Medulla oblongata (tissue), 1 donor: ENCODE measurements around the gene FSTL3.
"Not testable (repeated sequence)": the region's sequence is repeated elsewhere in the genome, so short reads cannot be mapped to it uniquely, and the experiment has no call there.

Source experiments
- DNase-seq: peaks from one replicate; pipeline ENCODE4 v3.0.0-alpha.2; 2015; ENCODE audit errors: extremely low spot score

The FSTL3 gene

DNA sequence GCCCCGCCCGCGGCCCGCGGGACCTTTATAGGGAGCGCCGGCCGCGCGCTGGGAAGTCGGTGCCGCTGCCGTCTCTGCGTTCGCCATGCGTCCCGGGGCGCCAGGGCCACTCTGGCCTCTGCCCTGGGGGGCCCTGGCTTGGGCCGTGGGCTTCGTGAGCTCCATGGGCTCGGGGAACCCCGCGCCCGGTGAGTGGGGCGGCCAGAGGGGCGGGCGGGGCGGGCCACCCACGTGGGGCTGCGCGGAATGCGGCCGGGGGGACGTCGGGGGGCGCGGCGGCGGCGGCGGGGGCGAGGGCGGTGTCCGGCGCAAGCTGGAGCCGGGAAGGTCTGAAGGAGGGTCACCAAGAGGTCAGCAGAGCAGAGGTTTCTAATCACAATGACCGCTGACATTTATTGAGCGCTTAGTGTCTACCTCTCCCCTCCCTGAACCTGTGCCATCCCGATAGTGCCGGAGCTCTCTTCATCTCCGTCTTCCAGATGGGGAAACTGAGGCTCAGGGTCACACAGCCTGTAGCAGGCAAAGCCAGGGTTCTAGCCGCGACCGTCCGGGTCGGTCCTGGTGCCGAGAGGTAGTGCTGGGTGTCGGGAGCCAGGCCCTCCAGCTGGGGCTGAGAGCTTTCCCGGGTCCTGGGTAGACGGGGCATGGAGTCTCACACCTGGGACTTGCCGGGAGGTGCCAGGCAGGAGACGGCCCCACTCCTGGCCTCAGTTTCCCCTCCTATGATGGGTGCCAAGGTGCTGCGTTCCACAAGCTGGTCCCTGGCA lies at the start of gene FSTL3:
TSS of gene FSTL3 (plus strand) at position 54 of the 767 bp plus-strand sequence. CDS start at position 86, 32 bp downstream.
- no peak for DNase-seq

DNA sequence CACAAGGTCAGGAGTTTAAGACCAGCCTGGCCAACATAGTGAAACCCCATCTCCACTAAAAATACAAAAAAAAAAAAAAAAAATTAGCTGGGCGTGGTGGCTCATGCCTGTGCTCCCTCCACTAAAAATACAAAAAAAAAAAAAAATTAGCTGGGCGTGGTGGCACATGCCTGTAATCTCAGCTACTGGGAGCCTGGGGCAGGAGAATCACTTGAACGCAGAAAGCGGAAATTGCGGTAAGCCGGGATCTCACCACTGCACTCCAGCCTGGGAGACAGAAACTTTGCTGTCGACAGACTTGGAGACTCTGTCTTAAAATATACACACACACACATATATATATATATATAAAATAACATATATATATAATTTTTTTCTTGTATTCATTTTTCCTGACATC lies 49.6 kb upstream of the FSTL3 start:
- not testable (repeated sequence) for DNase-seq

DNA sequence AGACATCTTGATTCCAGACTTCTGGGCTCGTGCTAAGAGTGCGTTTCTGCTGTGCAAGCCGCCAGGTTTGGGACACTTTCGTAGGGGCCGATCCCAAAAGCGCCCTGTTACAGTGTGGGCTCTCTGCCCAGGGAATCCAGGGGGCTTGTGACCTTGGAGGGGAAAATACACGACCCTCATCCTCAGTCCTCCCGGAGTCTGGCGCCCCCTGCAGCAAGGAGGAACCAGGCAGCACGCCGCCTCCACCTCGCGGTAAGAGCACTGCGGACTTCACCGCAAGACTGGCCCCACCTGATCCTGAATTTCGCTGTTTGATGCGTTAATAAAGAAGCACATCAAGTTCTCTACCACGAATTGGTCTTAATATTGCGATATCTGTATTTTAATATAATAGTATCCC lies 48.0 kb upstream of the FSTL3 start:
- no peak for DNase-seq

DNA sequence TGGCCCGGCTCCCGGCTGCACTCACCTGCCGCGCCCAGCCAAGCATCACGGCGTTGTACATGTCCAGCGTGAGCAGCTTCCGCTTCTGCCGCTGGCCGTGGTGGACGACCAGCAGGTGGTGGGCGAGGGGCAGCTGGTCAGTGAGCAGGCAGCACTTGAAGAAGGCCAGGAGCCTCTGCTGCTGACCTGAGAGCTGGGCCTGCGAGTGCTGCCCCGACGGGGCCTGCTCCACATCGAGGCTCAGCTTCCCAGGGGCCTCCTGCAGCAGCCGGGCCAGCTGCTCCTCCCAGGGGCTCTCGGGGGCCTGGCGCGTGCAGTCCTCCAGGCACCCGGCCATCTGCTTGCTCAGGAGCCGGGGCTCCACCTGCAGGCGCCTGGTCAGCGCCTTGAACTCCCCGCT lies 46.7 kb upstream of the FSTL3 start:
- DNase-seq = not testable (repeated sequence)

DNA sequence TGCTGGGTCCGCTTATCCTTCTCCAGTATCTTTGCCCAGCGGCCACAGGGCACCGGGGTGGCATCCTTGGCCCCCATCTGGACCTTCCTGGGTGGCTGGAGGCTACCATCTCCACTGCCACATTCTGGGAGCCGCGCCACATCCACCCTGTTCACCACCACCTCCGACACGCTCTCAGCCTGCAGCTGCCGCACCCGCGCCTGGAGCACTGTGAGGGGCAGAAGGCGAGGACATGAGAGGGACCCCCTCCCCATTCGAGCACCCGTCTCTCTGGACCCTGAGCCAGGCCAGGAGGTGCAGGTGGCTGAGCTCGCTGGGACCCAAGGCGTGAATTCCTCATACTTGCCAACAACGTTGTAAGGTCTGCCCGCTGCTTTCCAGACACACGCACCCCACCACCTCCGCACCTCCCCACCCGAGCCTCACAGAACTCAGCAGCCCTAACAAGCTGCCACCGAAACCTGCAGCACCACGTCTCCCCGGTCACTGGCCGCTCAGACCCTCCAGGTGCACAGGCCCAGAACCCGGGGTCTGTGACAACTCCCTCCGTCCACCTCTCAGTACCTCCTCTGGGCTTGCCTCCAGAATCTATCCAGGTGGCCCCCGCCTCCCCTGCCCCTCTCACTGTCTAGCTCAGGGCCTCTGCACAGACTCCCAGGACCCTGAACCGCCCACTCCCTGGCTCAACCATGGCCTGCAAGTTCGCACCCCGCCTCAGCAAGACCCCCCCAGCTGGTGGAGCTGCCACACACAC lies 46.1 kb upstream of the FSTL3 start:
- no peak for DNase-seq

DNA sequence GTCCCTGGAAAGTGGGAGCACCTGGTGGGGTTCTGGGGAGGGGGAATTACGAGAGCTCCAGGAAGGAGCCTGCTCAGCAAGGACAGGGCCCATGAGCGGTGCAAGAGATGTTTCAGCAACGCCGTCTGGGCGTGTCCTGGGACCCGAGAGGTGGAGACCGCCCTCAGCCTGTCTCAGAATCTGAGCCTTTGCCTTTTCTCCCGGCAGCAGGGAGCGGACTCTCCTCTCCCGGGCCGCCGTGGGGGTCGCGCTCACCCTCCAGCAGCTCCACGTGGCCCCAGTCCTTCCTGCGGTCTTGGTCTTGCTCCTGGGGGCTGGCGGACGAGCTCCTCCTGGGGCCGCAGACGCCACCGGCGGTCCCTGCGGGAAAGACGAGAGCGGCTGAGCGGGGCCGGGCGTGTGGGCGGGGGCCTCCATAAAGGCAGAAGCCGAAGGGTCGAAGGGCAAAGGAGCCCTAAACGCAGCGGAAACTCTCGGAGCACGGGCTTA lies 43.6 kb upstream of the FSTL3 start:
- no peak for DNase-seq

DNA sequence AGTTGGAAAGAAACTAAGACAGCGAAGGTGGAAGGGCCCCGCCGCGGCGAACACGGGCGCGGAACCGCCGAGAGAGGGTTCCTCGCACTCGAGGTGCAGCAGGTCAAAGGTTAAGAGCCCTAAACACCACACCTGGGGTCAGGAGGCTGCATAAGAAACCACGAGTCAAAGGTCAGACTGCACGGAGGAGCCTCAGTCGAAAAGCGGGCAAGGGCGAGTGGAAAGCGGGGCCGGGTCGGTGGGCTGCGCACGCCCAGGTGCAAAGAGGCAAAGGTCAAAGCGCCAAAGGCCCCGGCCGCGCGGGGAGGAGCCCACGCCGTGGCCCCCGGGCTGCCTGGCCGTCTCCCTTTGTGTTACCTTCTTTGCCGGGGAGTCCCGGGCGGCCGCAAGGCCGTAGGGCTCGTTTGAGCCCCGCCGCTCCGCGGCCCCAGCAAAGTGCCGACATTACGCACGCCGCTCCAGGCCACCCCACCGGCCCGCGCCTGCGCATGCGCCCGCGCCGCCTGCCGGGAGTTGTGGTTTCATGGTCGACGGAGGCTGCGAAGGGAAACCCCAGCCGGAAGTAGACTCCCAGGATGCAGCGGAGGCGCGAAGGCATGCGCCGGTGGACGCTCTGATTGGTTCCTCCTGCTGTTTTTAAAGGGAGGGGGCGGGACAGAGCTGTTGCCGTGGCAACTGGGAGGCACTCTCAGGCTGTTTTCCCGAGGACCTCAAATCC lies 43.0 kb upstream of the FSTL3 start, which contains the start of gene POLRMT:
TSS of gene POLRMT (minus strand) at position 470 of the 718 bp plus-strand sequence. CDS start at position 445, 25 bp downstream.
- DNase-seq = peak; percentile 99

DNA sequence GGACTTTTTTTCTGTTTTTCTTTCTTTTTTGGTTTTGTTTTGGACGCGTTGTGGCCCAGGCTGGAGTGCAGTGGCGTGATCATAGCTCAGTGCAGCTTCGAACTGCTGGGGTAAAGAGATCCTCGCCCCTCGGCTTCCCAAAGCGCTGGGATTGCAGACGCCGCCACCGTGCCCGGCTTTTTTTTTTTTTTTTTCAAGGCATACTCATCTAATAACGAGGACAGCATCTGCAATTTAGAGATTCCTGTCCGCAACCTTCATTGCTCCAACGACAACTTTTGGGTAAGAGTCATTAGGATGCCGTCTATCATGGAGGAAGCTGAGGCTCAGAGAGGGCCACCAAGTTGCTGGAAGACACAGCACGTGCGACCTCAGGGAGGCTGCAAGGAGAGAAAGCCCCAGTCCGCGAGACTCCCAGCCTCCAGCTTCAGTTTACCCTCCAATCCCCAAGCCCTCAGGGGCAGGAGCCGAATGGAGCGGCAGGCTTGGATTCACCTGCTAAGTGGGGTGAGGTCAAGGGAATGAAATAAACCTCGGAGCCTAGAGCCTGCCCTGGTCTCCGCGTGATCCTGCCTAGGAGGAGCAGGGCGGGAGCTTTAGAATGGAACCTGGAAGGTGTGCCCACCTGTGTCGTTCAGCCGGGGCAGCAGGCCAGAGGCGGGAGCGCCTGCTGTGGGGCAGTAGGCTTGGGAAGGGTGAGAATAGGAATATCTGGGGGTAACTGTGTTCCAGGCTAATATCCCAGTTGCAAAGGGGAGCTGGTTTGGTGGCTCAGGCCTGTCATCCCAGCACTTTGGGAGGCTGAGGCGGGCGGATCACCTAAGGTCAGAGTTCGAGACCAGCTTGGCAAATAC lies 42.2 kb upstream of the FSTL3 start:
- DNase-seq = no peak

DNA sequence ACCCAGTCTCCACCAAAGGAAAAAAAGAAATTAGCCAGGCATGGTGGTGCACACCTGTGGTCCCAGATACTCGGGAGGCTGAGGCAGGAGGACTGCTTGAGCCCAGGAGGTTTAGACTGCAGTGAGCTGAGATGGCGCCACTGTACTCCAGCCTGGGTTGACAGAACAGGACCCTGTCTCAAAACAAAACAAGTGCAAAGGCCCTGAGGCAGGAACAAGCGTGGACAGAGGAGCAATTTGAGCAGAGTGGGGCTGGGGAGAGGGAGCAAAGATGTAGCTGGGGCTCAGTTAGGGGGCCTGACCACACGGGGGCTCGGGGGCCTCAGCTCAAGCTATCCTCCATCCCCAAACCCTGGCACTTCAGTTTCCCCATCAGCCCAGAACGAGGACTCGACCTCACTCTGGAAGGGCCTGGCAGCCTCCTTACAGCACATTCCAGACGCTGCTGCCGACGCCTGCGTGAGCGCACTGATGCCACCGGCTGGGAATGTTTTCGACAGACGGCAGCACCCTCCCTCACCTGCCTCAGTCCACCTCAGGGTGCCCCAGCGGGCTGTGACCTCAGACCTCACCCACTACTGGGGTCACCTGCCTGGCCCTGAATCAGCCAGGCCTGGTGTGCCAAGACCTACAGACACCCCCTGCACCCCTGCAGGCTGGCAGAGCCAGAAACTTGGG lies 41.1 kb upstream of the FSTL3 start:
- no peak for DNase-seq

DNA sequence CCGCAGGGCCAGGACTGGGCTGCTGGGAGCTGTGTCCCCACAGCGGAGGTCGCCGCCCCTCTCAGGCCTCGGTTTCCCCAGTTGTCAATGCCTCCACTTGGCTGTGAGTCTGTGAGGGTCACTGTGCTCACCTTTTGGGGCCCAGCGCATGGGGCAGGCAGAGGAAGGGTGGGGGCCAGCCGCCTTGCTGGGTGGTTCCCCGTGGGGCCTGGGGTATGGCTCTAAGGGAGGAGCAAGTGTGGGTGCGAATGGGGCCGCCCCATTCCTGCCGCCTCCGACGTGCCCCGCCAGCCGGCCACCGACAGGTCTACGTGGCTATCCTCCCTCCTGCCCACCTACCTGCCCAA lies 37.3 kb upstream of the FSTL3 start:
- no peak for DNase-seq

DNA sequence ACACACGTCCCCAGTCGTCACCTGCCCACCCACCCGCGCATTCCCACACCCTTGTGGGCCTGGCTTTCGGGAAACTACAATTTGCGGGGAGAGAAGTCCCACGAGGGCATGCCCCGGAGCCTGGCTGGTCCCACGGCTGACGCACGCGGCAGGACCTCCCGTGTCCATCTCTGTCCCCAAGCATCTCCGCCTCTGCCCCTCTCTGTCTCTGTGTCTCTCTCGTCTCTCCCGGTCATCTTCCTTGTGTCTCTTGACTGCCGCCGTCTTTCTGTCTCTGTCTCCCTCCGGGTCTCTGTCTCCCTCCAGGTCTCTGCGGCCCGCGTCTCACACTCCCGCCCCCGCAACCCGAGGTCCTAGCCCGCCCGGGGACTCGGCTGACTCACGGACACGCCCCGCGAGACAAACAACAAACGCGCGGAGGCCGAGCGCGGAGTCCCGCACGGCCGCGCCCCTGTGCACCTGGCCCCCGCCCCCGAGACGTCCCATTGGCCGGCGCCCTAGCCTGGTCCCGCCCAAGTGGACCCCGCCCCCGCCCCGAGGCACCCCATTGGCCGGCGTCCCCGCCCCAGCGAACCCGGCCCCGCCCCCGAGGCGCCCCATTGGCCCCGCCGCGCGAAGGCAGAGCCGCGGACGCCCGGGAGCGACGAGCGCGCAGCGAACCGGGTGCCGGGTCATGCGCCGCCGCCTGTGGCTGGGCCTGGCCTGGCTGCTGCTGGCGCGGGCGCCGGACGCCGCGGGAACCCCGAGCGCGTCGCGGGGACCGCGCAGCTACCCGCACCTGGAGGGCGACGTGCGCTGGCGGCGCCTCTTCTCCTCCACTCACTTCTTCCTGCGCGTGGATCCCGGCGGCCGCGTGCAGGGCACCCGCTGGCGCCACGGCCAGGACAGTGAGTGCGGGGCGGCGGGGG lies 36.7 kb upstream of the FSTL3 start, which contains the start of gene FGF22:
TSS of gene FGF22 (plus strand) at position 627 of the 908 bp plus-strand sequence. CDS start at position 674, 47 bp downstream.
- peak; percentile 89 for DNase-seq

DNA sequence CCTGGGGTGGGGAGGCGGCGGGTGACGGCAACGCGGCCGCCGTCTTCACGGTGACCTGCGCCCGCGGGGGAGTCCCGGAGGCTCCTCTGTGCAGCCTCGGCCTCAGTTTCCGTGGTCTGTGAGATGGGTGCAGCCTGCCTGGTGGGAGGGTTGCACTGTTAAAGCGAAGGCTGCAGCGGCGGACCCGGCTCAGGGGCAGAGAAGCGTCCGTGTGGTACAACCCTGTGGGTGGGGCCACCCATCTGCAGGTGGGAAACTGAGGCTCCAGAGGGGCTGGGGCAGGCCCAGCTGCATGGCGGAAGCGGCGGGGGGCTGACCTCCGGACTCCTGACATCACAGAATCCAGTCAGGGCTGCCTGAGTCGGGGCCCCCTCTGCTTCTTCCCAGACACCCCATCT lies 36.0 kb upstream of the FSTL3 start:
- no peak for DNase-seq

DNA sequence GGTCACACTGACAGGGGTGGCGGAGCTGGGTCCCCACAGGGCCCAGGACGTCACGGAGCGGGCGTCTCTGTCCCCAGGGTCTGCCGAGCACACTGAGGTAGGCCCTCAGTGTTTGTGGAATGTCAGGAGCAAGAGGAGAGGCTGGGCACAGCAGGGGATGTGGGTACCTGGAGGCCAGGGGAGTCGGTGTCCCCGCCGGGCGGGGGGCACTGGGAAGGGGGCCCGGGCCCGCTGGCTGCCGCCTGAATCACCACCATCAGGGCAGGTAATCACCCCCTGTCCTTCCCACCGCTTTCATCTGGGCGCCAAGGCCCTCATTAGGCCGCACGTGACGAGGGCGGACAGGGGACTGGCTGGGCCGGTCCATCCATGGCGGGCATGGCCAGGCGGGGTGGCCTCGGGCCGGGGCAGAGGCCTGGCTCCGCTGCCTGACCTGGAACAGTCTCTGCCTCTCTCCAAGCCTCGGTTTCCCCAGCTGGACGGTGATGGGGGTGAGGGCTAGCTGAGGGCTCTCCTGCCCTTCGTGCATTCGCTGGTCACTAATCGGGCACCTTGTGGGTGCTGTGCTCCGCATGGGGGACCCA lies 35.5 kb upstream of the FSTL3 start:
- DNase-seq = no peak

DNA sequence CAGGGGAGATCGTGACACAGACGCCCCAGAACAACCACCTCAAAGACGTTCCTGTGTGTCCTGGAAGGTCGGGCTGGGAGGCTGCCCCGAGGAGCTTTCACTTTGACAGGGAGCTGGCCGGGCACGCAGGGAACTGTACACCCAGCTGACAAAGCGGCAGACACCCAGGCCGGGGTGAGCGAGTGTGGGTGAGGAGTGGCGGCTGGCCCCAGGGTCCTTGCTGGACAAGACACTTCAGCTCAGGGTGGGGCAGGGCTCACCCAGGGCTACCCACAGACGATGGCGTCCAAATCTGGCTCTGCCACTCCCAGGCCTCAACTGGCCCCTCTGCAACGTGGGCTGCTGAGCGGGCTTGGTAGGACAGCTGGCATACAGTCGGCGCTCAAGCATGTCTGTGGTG lies 34.5 kb upstream of the FSTL3 start:
- DNase-seq = no peak

DNA sequence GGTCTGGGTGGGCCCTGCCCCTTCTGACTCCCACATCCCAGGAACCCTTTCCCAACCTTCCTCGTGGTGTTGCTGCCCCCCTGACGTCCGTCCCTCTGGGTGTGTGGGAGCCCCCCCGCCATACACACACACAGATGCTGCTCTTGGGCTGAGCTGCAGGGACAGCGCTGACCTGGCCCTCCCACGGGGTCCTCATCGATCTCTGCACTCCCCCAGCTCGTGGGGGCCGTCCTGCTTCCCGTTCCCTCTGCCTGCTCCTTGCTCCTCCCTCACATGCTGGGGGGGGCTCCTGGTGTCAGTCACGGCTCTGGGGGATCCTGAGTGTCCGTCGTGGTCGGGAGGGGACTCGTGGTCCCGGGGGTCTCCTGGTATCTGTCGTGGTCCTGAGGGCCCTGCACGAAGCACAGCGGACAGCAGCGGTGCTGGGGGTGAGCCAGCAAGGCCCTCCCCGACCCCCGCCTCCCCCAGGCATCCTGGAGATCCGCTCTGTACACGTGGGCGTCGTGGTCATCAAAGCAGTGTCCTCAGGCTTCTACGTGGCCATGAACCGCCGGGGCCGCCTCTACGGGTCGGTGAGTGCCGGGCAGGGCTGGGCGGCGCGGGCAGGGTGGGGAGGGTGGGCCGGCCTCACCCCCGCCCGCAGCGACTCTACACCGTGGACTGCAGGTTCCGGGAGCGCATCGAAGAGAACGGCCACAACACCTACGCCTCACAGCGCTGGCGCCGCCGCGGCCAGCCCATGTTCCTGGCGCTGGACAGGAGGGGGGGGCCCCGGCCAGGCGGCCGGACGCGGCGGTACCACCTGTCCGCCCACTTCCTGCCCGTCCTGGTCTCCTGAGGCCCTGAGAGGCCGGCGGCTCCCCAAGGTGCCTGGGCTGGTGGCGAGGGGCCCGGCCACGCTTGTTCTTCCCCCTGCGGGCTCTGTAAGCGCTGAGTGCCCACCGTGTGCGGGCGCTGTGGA lies 33.1 kb upstream of the FSTL3 start:
- no peak for DNase-seq

DNA sequence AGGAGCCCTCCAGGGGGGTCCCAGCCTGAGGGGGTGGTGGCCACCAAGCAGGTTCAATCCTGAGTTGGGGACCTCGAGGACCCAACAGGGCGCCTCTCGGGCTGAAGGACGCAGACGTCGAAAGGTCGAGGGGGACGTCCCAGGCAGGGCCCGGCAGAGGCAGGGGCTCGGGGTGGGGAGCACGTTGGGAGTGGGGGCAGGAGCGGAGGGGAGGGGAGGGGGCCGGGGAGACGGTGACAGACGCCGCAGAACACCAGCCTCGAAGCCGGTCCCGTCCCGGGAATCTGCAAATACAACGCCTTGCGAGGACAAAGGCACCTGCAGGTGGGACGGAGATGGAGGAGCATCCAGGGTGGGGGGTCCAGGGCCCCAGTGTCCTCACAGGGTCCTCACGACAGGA lies 32.5 kb upstream of the FSTL3 start:
- no peak for DNase-seq

DNA sequence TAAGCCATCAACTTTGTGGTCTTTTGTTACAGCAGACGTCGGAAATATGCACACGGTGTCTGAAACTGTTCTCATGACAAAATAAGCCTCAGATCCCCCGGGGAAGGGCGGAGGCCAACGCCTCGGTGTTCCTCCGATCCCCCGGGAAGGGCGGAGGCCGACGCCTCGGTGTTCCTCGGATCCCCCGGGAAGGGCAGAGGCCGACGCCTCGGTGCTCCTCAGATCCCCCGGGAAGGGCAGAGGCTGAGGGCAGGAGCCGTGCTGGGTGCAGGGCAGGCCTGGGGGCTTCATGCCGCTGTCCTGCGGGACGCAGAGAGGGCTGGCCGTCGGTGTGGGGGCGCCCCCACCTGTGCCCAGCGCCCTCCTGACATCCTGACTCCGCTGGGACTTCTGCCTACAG lies 31.8 kb upstream of the FSTL3 start:
- no peak for DNase-seq

DNA sequence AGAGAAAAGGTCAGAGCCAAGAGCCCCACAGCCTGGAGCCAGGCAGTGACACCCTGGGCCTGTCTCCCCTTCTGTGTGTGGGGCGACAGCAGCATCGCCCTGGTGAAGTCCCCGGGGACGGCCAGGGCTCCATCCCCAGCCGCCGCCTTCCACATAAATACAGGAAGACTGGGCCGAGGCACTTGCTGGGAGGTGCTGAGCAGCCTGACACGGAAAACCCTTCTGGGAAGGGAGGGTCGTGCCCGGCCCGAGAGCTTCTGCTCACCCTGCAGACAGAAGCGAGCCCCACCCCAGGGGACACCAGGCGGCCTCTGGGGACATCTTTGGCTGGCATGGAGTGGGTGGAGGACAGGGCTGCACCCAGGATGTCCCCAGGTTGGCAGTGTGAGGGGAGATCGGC lies 31.4 kb upstream of the FSTL3 start:
- DNase-seq = no peak
